22Rv1 (cell line): ENCODE measurements around the gene CNTN4.

Experiments
- ZFX ChIP-seq: fragments of 450-650 bp; IDR thresholded peaks from 2 replicates; pipeline ENCODE4 v1.6.1; 2017; ENCODE audit warnings: antibody characterized with exemption, borderline replicate concordance
- TF ChIP-seq, protein P1 (sequence below): fragments of 450-650 bp; IDR thresholded peaks from 2 replicates; pipeline ENCODE4 v1.5.1; 2017; ENCODE audit warnings: mild to moderate bottlenecking

DNA sequence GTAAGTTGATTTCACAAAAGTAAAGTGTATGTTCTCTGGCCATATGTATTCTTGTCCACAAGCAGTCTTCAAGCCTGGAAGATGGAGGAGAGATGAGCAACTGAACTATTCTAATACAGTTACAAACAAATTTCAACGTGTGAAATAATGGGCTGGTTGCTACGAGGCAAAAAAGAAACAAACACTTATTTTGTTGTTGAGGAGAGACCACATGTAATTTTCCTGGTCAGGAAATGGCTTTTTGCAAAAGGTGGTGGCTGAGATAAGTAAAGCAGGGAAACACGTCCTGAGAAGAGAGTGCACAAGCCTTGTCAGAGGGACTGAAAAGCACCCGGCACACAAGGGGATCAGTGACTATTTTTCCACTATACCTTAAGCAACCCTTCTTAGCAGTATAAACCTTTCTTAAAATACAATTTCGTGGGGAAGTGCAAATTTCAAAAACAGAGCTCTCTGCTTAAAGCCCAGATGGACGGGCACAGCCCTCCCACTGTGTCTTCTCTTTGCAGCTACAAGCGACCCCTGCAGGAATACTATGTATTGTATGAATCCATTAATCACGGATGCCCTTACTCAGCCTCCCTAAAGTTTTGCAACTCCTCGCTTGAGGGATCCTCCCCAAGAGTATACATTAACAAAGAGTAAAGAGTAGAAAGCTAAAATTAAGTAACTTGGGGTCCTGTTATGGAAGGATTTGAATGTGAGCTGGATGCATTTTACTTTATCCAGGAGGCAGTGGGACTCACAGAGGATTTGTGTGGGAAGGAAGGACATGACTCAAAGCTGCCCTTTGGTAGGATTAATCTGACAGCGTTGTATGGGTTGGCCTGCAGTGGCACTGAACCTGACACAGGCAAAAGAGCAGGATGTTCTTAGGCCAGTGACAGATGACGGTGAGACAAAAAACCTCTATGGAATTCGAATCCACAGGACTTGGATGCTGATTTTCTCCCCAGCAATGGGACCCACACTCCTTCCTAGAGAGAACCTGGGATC is 757.8 kb downstream of the CNTN4 start:
- TF ChIP-seq, protein P1, sequence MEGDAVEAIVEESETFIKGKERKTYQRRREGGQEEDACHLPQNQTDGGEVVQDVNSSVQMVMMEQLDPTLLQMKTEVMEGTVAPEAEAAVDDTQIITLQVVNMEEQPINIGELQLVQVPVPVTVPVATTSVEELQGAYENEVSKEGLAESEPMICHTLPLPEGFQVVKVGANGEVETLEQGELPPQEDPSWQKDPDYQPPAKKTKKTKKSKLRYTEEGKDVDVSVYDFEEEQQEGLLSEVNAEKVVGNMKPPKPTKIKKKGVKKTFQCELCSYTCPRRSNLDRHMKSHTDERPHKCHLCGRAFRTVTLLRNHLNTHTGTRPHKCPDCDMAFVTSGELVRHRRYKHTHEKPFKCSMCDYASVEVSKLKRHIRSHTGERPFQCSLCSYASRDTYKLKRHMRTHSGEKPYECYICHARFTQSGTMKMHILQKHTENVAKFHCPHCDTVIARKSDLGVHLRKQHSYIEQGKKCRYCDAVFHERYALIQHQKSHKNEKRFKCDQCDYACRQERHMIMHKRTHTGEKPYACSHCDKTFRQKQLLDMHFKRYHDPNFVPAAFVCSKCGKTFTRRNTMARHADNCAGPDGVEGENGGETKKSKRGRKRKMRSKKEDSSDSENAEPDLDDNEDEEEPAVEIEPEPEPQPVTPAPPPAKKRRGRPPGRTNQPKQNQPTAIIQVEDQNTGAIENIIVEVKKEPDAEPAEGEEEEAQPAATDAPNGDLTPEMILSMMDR, result no peak
- TF ChIP-seq ZFX, result no peak
